SK-N-SH (cell line): ENCODE results near the gene EXOC5.
"Not testable (repeated sequence)": the region's sequence is repeated elsewhere in the genome, so short reads cannot be mapped to it uniquely, and the experiment has no call there.

Source experiments
- CHD2 ChIP-seq: fragments of 150-350 bp; IDR thresholded peaks from 2 replicates; pipeline ENCODE4 v1.6.1; 2018; ENCODE audit warnings: low read length; ENCODE audit not compliant: partially characterized antibody
- CTCF ChIP-seq: fragments of 200-600 bp; sonication (generic); IDR thresholded peaks from 2 replicates; pipeline ENCODE4 v1.6.1; 2017; ENCODE audit warnings: antibody characterized with exemption, mild to moderate bottlenecking, moderate library complexity
- EP300 ChIP-seq, 2 experiments: IDR thresholded peaks; 2 replicates each; pipeline versions ENCODE4 v1.4.0 to v1.6.1; 2012; ENCODE audit warnings: borderline replicate concordance in 1 of 2, low read depth in 1 of 2, low read length in 1 of 2
- FOXM1 ChIP-seq: IDR thresholded peaks from 2 replicates; pipeline ENCODE4 v1.4.0; 2012; ENCODE audit warnings: low read depth, mild to moderate bottlenecking
- MXI1 ChIP-seq: IDR thresholded peaks from 2 replicates; pipeline ENCODE4 v1.6.1; 2012; ENCODE audit warnings: mild to moderate bottlenecking, low read depth, low read length, improper control_type of control experiment
- REST ChIP-seq: IDR thresholded peaks from 2 replicates; pipeline ENCODE4 v1.6.1; 2012; ENCODE audit warnings: mild to moderate bottlenecking, low read depth, low read length, moderate library complexity
- RFX5 ChIP-seq: IDR thresholded peaks from 2 replicates; pipeline ENCODE4 v1.6.1; 2012; ENCODE audit warnings: mild to moderate bottlenecking, improper control_type of control experiment, low read length
- SMC3 ChIP-seq: IDR thresholded peaks from 2 replicates; pipeline ENCODE4 v1.6.1; 2012; ENCODE audit warnings: low read depth, low read length, improper control_type of control experiment
- TCF12 ChIP-seq: IDR thresholded peaks from 2 replicates; pipeline ENCODE4 v1.4.0; 2012
- USF2 ChIP-seq: fragments of 150-350 bp; IDR thresholded peaks from 2 replicates; pipeline ENCODE4 v1.6.1; 2017; ENCODE audit warnings: antibody characterized with exemption, low read length, low read depth, borderline replicate concordance
- ZBTB33 ChIP-seq: IDR thresholded peaks from 2 replicates; pipeline ENCODE4 v1.4.0; 2012; ENCODE audit warnings: low read depth, borderline replicate concordance

GRCh38 chr14:57202672-57203071, 66.0 kb downstream of the EXOC5 start:
- TF ChIP-seq CTCF: peak; percentile 48
- not testable (repeated sequence) for TF ChIP-seq RFX5; CHD2; EP300 (IDR thresholded peaks at IDR 0.05; ENCODE audit: borderline replicate concordance in 1 of 2, low read depth in 1 of 2, low read length in 1 of 2); FOXM1; REST; ZBTB33; TCF12; MXI1; USF2; SMC3
